H9 (cell line): ENCODE measurements around the gene BARX2. TPM values are rescaled to one million over a fixed set of nuclear protein-coding genes. Genes with fewer than 3 reads are reported as not detected.

Source experiments
- DNase-seq: peaks from one replicate; pipeline ENCODE4 v3.0.0-alpha.2; 2017
- H2AFZ ChIP-seq: one replicate; pipeline ENCODE4 v1.6.1; 2013; ENCODE audit warnings: mild to moderate bottlenecking, low read length, control low read depth, moderate library complexity
- H2AK5ac ChIP-seq: 2 replicates; pipeline ENCODE4 v1.6.1; 2013; ENCODE audit warnings: low read length, control low read depth, mixed read lengths; ENCODE audit not compliant: insufficient read length
- H2BK120ac ChIP-seq: one replicate; pipeline ENCODE4 v1.6.1; 2013; ENCODE audit warnings: low read depth, mild to moderate bottlenecking, low read length, control low read depth, inconsistent platforms; ENCODE audit not compliant: poor library complexity, severe bottlenecking
- H2BK12ac ChIP-seq: 2 replicates; pipeline ENCODE4 v1.6.1; 2013; ENCODE audit warnings: low read length, control low read depth, mixed read lengths, low read depth; ENCODE audit not compliant: insufficient read length
- H2BK15ac ChIP-seq: 2 replicates; pipeline ENCODE4 v1.6.1; 2013; ENCODE audit warnings: low read depth, low read length, control low read depth
- H2BK20ac ChIP-seq: one replicate; pipeline ENCODE4 v1.6.1; 2013; ENCODE audit warnings: low read depth, mild to moderate bottlenecking, low read length, control low read depth, inconsistent platforms; ENCODE audit not compliant: poor library complexity, severe bottlenecking
- H2BK5ac ChIP-seq: 2 replicates; pipeline ENCODE4 v1.6.1; 2013; ENCODE audit warnings: low read length, control low read depth, mixed read lengths; ENCODE audit not compliant: insufficient read length
- H3K14ac ChIP-seq: 2 replicates; pipeline ENCODE4 v1.6.1; 2013; ENCODE audit warnings: low read length, control low read depth; ENCODE audit not compliant: insufficient read depth
- H3K18ac ChIP-seq: 2 replicates; pipeline ENCODE4 v1.6.1; 2013; ENCODE audit warnings: low read depth, mild to moderate bottlenecking, mixed read lengths, low read length, control low read depth; ENCODE audit not compliant: insufficient read length
- H3K23ac ChIP-seq: 2 replicates; pipeline ENCODE4 v1.6.1; 2013; ENCODE audit warnings: low read length, control low read depth, mixed read lengths, low read depth; ENCODE audit not compliant: insufficient read length
- H3K23me2 ChIP-seq: 2 replicates; pipeline ENCODE4 v1.6.1; 2013; ENCODE audit warnings: low read depth, mild to moderate bottlenecking, mixed read lengths, low read length, control low read depth; ENCODE audit not compliant: insufficient read length, poor library complexity, severe bottlenecking
- H3K27ac ChIP-seq: 2 replicates; pipeline ENCODE4 v1.5.1; 2013; ENCODE audit warnings: low read length, control low read depth, mixed read lengths, low read depth; ENCODE audit not compliant: insufficient read length
- H3K27me3 ChIP-seq: 2 replicates; pipeline ENCODE4 v1.6.1; 2013; ENCODE audit warnings: low read length, control low read depth, inconsistent platforms; ENCODE audit not compliant: insufficient read depth
- H3K4ac ChIP-seq: 2 replicates; pipeline ENCODE4 v1.6.1; 2013; ENCODE audit warnings: low read depth, mild to moderate bottlenecking, control low read depth, inconsistent platforms, low read length, moderate library complexity
- H3K4me1 ChIP-seq: 2 replicates; pipeline ENCODE4 v1.6.1; 2013; ENCODE audit warnings: low read length, control low read depth, inconsistent platforms; ENCODE audit not compliant: insufficient read depth
- H3K4me2 ChIP-seq: 2 replicates; pipeline ENCODE4 v1.6.1; 2013; ENCODE audit warnings: low read length, control low read depth, mixed read lengths; ENCODE audit not compliant: insufficient read length, insufficient read depth
- H3K56ac ChIP-seq: 2 replicates; pipeline ENCODE4 v1.6.1; 2013; ENCODE audit warnings: low read depth, mild to moderate bottlenecking, mixed read lengths, low read length, control low read depth; ENCODE audit not compliant: insufficient read length
- H3K79me1 ChIP-seq: 2 replicates; pipeline ENCODE4 v1.6.1; 2013; ENCODE audit warnings: low read depth, mild to moderate bottlenecking, moderate library complexity, low read length, control low read depth, inconsistent platforms; ENCODE audit not compliant: insufficient read depth, poor library complexity, severe bottlenecking
- H3K79me2 ChIP-seq: 2 replicates; pipeline ENCODE4 v1.6.1; 2013; ENCODE audit warnings: low read length, control low read depth, inconsistent platforms; ENCODE audit not compliant: insufficient read depth
- H3K9ac ChIP-seq: 2 replicates; pipeline ENCODE4 v1.6.1; 2013; ENCODE audit warnings: low read length, control low read depth, mixed read lengths; ENCODE audit not compliant: insufficient read length; ENCODE audit errors: extremely low read depth
- H3K9me3 ChIP-seq: one replicate; pipeline ENCODE4 v1.6.1; 2013; ENCODE audit warnings: low read depth, low read length, inconsistent platforms; ENCODE audit not compliant: control insufficient read depth
- H3T11ph ChIP-seq: one replicate; pipeline ENCODE4 v1.6.1; 2013; ENCODE audit warnings: mild to moderate bottlenecking, low read length, control low read depth, inconsistent platforms
- H4K20me1 ChIP-seq: one replicate; pipeline ENCODE4 v1.6.1; 2013; ENCODE audit not compliant: control insufficient read depth, insufficient read length, insufficient read depth
- H4K5ac ChIP-seq: 2 replicates; pipeline ENCODE4 v1.6.1; 2013; ENCODE audit warnings: low read depth, mild to moderate bottlenecking, mixed read lengths, low read length, control low read depth; ENCODE audit not compliant: insufficient read length
- H4K8ac ChIP-seq: replicated peaks from 2 replicates; pipeline ENCODE4 v1.6.1; 2013; ENCODE audit warnings: low read length, control low read depth, mixed read lengths, low read depth; ENCODE audit not compliant: insufficient read length
- H4K91ac ChIP-seq: 2 replicates; pipeline ENCODE4 v1.6.1; 2013; ENCODE audit warnings: low read depth, mild to moderate bottlenecking, moderate library complexity, mixed read lengths, low read length, control low read depth; ENCODE audit not compliant: insufficient read length
- H3K27ac Mint-ChIP-seq, 3 experiments: 2 replicates in 2 of 3; 3 replicates in 1 of 3; pipeline ENCODE4 v1.8.0; 2020 to 2021; ENCODE audit warnings: mixed read lengths in 3 of 3, mild to moderate bottlenecking in 1 of 3, moderate library complexity in 1 of 3
- H3K27me3 Mint-ChIP-seq: 2 replicates; pipeline ENCODE4 v1.8.0; 2021; ENCODE audit warnings: low read depth, mild to moderate bottlenecking, moderate library complexity, mixed read lengths
- H3K36me3 Mint-ChIP-seq, 3 experiments: 2 replicates in 2 of 3; 3 replicates in 1 of 3; pipeline ENCODE4 v1.8.0; 2020 to 2021; ENCODE audit warnings: low read depth in 3 of 3, mixed read lengths in 3 of 3; ENCODE audit not compliant: insufficient read depth in 1 of 3
- H3K4me1 Mint-ChIP-seq, 2 experiments: 2 replicates each; pipeline ENCODE4 v1.8.0; 2020; ENCODE audit warnings: mixed read lengths in 2 of 2
- H3K4me3 Mint-ChIP-seq, 2 experiments: 2 replicates in 1 of 2; 3 replicates in 1 of 2; pipeline ENCODE4 v1.8.0; 2020 to 2021; ENCODE audit warnings: mild to moderate bottlenecking in 2 of 2, mixed read lengths in 2 of 2, moderate library complexity in 1 of 2
- H3K9me3 Mint-ChIP-seq, 2 experiments: 2 replicates in 1 of 2; 3 replicates in 1 of 2; pipeline ENCODE4 v1.8.0; 2020; ENCODE audit warnings: mild to moderate bottlenecking in 2 of 2, mixed read lengths in 2 of 2, moderate library complexity in 1 of 2
- WGBS: extraction: QIAGEN DNeasy Blood & Tissue Kit; methylation state at CpG from one replicate; pipeline ENCODE4 v1.1.7; 2013; ENCODE audit warnings: missing lambda C conversion rate, low lambda C conversion rate, mixed read lengths; ENCODE audit not compliant: insufficient read length; ENCODE audit errors: extremely low coverage; 5-methylcytosine and 5-hydroxymethylcytosine counted together
- total RNA-seq: library from RNA; stranded (reverse); gene quantifications from 2 replicates; pipeline ENCODE4 v1.2.1, GENCODE V29; 2021
- TF ChIP-seq, protein P1 (sequence below): fragments of 200-600 bp; sonication (generic); conservative IDR thresholded peaks from 3 replicates; pipeline ENCODE4 v1.8.0; 2021; ENCODE audit warnings: antibody characterized with exemption, mild to moderate bottlenecking

The BARX2 gene
- total RNA-seq, 1 experiment from 2014 or later, result not detected

- no CpG with 5 or more reads among the region's 1 CpG for WGBS
- no peak overlapping the region for H3K27ac Mint-ChIP-seq
- no peaks in the 10 kb centered on the region for H3K79me2 ChIP-seq
Observed at GRCh38 chr11:129365816-129366215, 9.8 kb upstream of the BARX2 start.

More at GRCh38 chr11:129365816-129366215, 9.8 kb upstream of the BARX2 start:
- H2BK120ac ChIP-seq, result no peak overlapping the region
- no peaks in the 10 kb centered on the region for H3K79me1 ChIP-seq
- Mint-ChIP-seq H3K4me1 (no peaks in the 10 kb centered on the region), H3K27me3 (peaks cover 55% of the 10 kb centered on the region), H3K9me3 (peaks cover 0 to 2% of the 10 kb centered on the region in 2 experiments; a peak in 1 of 5 replicates), H3K36me3 (no peaks in the 10 kb centered on the region), H3K4me3 (no peak overlapping the region)
- no peak overlapping the region for H4K8ac ChIP-seq
- no peak overlapping the region for H3K18ac ChIP-seq
- no peak overlapping the region for H2BK20ac ChIP-seq
- H4K20me1 ChIP-seq, result no peaks in the 10 kb centered on the region
- H2BK15ac ChIP-seq, result no peak overlapping the region
- H3K14ac ChIP-seq, result no peak overlapping the region
- H2AK5ac ChIP-seq, result no peak overlapping the region
- no peaks in the 10 kb centered on the region; the same call in 1 of the 2 replicates for H3K4me1 ChIP-seq
- no peak overlapping the region for H3K9ac ChIP-seq
- H2BK12ac ChIP-seq, result no peak overlapping the region
- H3K23ac ChIP-seq, result no peak overlapping the region
- no peak overlapping the region for H3T11ph ChIP-seq
- H3K9me3 ChIP-seq, result no peaks in the 10 kb centered on the region
- no peak overlapping the region for H3K4me2 ChIP-seq
- H3K27ac ChIP-seq, result no peak overlapping the region
- H2BK5ac ChIP-seq, result no peak overlapping the region
- no peaks in the 10 kb centered on the region for H3K23me2 ChIP-seq
- H4K5ac ChIP-seq, result no peak overlapping the region
- H3K4ac ChIP-seq, result no peak overlapping the region
- TF ChIP-seq, protein P1, sequence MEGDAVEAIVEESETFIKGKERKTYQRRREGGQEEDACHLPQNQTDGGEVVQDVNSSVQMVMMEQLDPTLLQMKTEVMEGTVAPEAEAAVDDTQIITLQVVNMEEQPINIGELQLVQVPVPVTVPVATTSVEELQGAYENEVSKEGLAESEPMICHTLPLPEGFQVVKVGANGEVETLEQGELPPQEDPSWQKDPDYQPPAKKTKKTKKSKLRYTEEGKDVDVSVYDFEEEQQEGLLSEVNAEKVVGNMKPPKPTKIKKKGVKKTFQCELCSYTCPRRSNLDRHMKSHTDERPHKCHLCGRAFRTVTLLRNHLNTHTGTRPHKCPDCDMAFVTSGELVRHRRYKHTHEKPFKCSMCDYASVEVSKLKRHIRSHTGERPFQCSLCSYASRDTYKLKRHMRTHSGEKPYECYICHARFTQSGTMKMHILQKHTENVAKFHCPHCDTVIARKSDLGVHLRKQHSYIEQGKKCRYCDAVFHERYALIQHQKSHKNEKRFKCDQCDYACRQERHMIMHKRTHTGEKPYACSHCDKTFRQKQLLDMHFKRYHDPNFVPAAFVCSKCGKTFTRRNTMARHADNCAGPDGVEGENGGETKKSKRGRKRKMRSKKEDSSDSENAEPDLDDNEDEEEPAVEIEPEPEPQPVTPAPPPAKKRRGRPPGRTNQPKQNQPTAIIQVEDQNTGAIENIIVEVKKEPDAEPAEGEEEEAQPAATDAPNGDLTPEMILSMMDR, result no peak
- H3K27me3 ChIP-seq, result peaks cover 16% of the 10 kb centered on the region; the same call in 1 of the 2 replicates
- H3K56ac ChIP-seq, result no peak overlapping the region
- no peak overlapping the region for H2AFZ ChIP-seq
- no peak for DNase-seq
- no peak overlapping the region for H4K91ac ChIP-seq
